Posterior cingulate gyrus (tissue), 11 donors: ENCODE measurements around the gene ANP32D.
A peak's percentile ranks its signal among the peaks of the same experiment; 100 is the strongest.
"Not testable (repeated sequence)": the region's sequence is repeated elsewhere in the genome, so short reads cannot be mapped to it uniquely, and the experiment has no call there.

Source experiments
- DNase-seq, 10 donors: peaks; one replicate each; pipeline versions ENCODE4 v3.0.0 to v3.0.0-alpha.2; 2020 to 2021; ENCODE audit warnings: mixed read lengths in 3 of 10
- intact Hi-C: fragments of 100-400 bp; cut with DNase I; formaldehyde crosslinking; loops from one replicate; pipeline ENCODE4 v1.15.1; 2023

The ANP32D gene

DNA sequence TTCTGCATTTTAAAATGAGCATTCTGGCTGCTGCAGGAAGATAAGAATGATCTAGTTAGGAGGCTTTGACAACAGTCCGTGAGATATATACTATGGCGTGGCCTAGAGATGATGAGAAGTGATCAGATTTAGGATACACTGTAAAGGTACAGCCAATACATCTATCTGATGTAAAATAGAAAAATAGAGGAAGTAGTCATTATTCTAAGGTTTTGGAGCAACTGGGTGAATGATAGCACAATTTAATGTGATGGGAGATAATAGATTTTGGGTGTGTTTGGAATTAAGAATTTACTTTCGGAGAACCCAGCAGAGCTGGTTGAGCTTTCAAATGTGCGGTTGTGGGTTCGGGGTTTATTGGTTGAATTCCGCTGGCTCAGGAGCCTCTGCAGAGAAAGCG lies at the start of gene ANP32D:
TSS of gene ANP32D (plus strand) at position 301 of the 400 bp plus-strand sequence. CDS start 106 bp downstream, outside the sequence.
- intact Hi-C loops: no loop called here

DNA sequence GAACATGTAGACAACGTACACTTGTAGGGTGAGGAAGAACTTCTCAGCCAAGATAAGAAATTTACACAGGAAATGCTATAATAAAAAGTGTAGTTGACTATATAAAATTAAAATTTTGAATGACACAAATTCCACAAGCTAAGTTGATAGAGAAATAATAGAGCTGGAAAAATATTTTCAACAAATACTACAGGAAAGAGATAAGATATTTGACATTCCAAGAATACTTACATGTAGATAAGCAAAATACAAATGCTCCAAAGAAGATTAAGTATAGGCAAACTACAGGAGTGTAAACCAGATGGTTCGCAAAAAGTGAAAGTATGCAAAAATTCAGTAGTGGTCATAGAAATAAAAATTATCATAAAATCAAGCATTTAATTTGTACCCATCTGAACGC lies 49.2 kb upstream of the ANP32D start:
- no peak for DNase-seq
- intact Hi-C loops: no loop called here

More for the DNA sequence above, at the start of gene ANP32D:
- no peak for DNase-seq

DNA sequence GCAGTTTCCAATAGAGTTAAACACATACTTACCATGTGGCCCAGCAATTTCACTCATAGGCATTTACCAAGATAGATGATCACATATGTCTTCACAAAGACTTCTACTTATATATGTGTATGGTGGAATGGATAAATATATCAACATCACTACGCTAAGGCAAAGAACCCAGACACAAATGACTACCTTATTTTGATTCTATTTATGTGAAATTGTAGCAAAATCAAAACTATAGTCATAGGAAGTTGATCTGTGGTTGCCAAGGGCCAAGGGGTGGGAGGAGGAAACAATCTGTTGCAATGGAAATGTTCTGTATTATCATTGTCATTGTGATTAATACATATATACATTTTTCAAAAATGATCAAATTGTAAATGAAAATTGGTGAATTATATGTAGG lies 47.7 kb upstream of the ANP32D start:
- no peak for DNase-seq
- intact Hi-C loops: no loop called here

DNA sequence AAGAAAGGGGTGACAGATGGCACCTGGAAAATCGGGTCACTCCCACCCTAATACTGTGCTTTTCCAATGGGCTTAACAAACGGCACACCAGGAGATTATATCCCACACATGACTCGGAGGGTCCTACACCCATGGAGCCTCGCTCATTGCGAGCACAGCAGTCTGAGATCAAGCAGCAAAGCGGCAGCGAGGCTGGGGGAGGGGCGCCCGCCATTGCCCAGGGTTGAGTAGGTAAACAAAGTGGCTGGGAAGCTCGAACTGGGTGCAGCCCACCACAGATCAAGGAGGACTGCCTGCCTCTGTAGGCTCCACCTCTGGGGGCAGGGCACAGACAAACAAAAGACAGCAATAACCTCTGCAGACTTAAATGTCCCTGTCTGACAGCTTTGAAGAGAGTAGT lies 38.3 kb upstream of the ANP32D start:
- DNase-seq: peak in 1 of 10 donors; percentile 67
- intact Hi-C loops: not testable (repeated sequence)

DNA sequence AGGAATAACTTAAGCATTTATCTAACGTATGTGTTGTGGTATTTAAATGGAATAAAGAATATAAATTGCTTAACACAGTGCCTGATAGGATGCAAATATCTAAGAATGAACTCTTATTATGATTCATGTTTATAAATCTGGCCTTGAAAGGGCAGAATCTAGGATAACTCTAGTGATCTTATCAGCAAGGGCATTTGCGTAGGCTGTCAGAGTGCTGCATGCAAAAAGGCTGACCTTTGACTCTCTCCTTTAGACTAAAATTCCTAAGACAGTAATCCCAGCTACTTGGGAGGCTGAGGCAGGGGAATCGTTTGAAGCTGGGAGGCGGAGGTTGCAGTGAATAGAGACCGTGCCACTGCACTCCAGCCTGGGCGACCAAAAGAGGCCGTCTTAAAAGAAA lies 31.3 kb upstream of the ANP32D start:
- intact Hi-C loops: no loop called here
- no peak for DNase-seq

DNA sequence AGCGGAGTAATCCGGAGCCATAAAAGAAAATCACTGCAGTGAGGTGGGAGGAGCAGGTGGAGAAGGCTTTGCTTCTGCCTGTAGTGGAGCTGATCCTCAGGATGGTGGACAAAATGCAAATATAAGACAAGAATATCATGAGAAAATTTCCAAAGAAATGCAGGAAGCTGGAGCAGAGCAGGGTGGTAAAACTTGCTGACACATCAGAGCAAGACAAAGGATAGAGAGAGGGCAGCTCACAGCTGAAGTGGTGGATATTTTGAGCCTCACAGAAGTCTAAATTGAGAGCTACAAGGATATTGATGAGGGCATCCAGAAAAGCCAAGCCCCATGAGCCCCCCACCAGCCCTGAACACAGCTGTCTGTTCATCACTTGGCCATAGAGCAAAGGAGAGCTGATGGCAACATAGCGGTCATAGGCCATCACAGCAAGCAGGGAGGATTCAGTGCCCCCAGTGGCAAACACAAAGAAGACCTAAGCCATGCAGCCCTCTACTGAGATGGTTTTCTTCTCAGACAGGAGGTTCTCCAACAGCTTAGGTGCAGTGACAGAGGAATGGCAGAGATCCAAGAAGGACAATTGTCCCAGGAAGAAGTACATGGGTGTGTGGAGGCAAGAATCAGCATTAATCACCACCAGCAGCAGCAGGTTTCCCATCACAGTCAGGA lies 30.0 kb upstream of the ANP32D start:
- no peak for DNase-seq
- intact Hi-C loops: no loop called here

DNA sequence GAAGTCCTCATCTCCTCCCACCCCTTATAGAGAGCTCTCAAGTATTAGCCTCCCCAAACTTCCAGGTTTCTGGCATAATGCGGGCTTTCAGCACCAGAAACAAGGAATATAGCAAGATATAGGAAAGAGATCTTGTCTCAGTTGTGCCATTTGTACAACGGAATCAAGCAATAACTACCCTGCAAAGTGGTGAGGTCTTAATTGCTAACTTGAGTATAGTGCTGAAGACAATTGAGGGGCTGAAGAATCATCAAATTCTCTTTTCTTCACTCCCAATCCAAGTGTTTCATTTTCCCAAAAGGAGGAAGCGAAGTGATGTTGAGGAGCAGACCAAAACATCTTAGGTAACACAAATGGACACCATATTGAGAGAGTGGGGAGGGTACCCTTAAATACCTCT lies 26.8 kb upstream of the ANP32D start:
- intact Hi-C loops: no loop called here
- DNase-seq: no peak

DNA sequence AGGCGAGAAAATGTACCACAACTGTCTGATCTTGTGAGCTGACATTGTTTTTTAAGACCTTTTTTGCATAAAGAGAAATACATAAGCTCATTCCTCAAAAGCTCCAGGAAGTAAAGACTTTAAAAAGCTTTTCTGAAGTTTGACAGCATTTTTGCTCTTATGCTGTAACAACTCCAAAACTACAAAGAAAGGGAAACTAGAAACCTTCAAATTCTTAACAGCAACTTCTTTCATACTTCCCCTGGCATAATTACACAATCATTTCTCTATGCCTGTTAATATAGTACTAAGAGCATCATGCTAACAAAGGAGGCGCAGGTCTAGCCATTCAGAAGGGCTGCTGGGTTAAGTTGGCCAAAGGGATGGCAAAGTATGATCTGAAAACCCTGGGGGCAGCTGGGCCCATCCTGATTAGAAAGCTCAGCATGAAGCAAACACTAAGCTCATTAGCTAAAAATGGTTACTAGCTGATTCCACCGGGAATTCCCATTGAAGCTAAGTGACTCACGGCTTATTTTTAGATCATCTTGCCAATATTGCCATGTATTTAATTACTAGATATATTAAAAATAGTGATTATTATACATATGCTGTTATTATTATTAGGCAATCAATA lies 26.1 kb upstream of the ANP32D start:
- no peak for DNase-seq
- intact Hi-C loops: no loop called here

DNA sequence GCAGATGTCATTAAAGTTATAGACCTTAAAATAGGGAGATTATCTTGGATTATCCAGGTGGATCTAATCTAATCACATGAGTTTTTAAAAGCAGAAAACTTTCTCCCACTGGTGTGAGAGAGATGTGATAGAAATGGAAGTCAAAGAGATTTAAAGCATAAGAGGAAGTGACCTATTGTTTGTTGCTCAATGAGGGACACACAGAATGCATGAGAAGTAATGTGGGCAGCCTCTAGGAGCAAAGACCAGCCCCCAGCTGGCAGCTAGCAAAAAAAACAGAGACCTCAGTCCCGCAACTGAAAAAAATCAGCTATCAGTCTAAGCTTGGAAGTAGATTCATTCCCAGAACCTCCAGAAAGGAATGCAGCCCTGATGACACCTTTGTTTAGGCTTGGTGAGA lies 24.6 kb upstream of the ANP32D start:
- DNase-seq: no peak
- intact Hi-C loops: no loop called here

DNA sequence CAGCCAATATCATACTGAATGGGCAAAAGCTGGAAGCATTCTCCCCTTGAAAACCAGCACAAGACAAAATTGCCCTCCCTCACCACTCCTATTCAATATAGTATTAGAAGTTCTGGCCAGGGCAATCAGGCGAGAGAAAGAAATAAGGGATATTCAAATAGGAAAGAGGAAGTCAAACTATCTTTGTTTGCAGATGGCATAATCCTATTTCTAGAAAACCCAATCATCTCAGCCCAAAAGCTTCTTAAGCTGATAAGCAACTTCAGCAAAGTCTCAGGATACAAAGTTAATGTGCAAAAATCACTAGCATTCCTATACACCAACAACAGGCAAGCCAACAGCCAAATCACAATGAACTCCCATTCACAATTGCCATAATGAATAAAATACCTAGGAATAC lies 21.0 kb upstream of the ANP32D start:
- intact Hi-C loops: no loop called here
- no peak for DNase-seq

DNA sequence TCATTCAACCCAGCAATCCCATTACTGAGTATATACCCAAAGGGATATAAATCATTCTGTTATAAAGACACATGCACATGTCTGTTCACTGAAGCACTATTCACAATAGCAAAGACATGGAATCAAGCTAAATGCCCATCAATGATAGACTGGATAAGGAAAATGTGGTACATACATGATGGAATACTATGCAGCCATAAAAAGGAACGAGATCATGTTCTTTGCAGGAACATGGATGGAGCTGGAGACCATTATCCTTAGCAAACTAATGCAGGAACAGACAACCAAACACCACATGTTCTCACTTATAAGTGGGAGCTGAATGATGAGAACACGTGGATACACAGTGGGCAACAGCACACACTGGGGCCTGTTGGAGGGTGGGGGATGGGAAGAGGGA lies 19.4 kb upstream of the ANP32D start:
- intact Hi-C loops, DNase-seq: not testable (repeated sequence)

DNA sequence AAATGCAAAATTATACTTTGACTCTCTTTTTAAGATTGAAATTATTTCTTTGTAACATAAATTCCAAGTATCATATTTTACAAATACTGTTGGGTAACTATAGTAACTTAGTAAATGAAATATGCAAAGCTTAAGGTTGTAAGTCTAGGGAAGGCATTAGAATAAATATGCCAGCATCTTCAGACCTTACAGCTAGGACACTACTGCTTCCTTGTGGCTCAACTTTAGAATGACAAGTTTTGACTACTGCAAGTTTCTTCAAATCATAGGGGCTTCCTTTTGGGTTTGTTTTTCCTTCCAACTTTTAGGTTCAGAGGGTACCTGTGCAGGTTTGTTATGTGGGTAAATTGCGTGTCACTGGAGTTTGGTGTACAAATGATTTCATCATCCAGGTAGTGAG lies 17.7 kb upstream of the ANP32D start:
- no peak for DNase-seq
- intact Hi-C loops: no loop called here

DNA sequence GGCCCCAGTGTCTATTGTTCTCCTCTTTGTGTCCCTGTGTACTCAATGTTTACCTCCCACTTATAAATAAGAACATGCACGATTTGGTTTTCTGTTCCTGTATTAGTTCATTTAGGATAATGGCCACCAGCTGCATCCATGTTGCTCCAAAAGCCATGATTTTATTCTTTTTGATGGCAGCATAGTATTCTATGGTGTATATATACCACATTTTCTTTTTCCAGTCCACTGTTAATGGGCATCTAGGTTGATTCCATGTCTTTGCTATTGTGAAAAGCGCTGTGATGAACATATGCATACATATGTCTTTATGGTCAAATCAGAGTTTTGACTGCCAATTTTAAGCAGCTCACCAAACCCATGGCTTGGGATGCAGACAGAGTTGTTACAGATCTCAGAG lies 17.2 kb upstream of the ANP32D start:
- intact Hi-C loops: no loop called here
- DNase-seq: no peak

DNA sequence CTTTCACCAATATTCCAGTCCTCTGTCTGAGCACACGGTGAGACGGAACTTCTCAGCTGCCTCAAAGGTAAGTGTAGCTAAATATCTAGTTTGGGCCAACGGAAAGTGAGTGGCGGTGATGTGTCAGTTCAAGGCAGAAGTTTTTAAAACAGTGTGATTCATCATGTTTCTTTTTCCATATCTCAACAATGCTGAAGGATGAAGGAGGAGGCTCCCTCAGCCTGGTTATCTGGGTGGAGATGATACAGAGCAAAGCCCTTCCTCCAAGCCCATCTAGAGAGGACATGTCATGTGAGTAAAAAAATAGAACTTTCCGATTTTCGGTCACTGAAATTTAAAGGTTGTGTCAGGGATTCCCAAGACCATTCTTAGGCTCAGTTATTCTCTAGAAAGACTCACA lies 13.1 kb upstream of the ANP32D start:
- intact Hi-C loops: no loop called here
- DNase-seq: no peak

DNA sequence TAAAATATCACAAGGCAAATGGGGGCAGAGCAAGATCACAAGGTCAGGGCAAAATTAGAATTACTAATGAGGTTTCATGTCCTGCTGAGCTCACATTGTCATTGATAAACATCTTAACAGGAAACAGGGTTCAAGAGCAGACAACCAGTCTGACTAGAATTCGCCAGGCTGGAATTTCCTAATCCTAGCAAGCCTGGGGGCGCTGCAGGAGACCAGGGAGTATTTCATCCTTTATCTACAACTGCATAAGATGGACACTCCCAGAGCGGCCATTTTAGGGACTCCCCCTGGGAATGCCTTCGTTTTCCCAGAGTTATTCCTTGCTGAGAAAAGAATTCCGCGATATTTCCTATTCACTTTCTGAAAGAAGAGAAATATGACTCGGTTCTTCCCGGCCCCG lies 3.3 kb upstream of the ANP32D start:
- DNase-seq, intact Hi-C loops: not testable (repeated sequence)

DNA sequence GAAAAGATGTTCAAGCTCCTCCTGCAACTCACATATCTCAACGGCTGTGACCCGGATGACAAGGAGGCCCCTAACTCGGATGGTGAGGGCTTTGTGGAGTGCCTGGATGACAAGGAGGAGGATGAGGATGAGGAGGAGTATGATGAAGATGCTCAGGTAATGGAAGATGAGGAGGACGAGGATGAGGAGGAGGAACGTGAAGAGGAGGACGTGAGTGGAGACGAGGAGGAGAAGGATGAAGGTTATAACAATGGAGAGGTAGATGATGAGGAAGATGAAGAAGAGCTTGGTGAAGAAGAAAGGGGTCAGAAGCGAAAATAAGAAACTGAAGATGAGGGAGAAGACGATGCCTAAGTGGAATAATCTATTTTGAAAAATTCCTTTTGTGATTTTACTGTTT lies 702 bp downstream of the ANP32D start:
- DNase-seq: no peak
- intact Hi-C loops: no loop called here

DNA sequence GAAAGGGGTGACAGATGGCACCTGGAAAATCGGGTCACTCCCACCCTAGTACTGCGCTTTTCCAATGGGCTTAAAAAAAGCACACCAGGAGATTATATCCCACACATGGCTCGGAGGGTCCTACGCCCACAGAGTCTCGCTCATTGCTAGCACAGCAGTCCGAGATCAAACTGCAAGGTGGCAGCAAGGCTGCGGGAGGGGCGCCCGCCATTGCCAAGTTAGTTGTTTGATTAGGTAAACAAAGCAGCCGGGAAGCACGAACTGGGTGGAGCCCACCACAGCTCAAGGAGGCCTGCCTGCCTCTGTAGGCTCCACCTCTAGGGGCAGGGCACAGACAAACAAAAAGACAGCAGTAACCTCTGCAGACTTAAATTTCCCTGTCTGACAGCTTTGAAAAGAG lies 2.1 kb downstream of the ANP32D start:
- DNase-seq, intact Hi-C loops: not testable (repeated sequence)

DNA sequence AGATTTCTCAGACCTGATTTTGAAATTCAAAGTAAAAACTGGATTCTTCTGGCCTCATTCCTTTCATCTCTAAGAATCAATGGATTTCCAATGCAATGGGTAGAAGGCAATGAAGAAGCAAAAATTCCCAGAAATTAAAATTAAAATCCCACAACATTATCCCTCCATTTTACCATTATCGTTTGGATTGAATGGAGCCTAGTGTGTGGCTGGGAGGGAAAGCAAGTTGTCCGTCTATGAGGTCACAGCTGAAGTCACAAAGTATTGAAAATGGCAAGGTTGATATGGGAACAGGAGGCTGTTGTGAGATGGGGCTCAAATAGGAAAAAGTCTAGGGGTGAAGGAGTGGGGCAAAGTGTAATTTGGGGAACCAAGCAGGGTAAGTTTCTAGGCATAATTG lies 9.8 kb downstream of the ANP32D start, which contains the start of gene C12orf54:
TSS of gene C12orf54 (plus strand) at position 301 of the 400 bp plus-strand sequence. CDS start 799 bp downstream, outside the sequence.
- DNase-seq: no peak
- intact Hi-C loops: no loop called here

DNA sequence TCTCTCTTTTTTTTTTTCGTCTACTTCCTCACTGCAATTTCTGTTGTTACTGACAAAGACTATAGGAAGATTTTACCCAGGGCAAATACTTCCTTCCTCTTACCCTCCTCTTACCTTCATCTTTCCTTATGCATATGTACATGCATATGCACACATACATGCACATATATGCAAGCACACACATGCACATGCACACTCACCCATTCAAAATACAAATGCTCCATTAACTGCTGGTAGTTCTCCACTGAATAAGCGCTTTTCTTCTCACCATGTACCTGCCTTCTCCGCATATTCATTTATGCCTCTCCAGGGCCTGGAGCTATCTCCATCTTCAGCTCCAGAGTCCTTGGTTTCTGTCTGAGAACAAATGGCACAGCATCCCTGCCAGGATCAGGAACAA lies 10.6 kb downstream of the ANP32D start:
- DNase-seq: no peak
- intact Hi-C loops: no loop called here

DNA sequence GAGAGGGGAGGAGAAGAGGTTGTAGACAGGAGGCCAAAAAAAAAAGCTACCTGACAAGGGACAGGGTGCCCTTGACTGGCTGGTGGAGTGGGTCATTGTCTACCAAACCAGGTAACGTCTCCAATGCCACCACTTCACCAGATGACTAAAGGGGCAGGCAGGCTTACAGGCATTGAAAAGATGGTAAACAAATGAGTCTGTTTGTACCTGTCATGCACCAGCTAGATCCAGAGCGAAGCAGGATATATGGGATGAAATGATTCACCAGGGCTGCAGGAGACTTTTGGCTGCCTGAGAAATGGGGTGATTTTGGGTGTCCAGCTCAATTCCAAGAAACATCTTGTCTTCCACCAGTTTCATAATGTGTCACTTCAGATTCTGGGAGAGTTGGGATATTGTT lies 13.9 kb downstream of the ANP32D start:
- DNase-seq: no peak
- intact Hi-C loops: no loop called here

DNA sequence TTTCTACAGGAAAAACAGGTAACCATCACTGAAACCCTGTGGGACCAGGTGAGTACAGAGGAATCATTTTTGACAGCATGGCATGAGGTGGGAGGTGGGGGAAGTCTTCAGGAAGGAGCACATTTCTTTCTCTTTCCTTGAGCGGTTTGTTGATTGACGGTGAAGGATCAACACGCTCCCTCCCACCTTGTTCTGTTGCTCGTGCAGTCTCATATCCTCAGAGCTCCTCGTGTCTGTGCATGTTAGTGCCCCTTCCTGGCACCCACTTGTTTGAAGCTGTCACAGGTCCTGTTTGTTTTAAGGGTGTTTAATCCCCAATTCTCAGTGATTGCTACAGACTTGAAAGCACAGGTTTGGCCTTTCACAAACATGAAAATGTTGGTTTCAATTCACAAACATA lies 14.3 kb downstream of the ANP32D start:
- intact Hi-C loops: no loop called here
- no peak for DNase-seq

DNA sequence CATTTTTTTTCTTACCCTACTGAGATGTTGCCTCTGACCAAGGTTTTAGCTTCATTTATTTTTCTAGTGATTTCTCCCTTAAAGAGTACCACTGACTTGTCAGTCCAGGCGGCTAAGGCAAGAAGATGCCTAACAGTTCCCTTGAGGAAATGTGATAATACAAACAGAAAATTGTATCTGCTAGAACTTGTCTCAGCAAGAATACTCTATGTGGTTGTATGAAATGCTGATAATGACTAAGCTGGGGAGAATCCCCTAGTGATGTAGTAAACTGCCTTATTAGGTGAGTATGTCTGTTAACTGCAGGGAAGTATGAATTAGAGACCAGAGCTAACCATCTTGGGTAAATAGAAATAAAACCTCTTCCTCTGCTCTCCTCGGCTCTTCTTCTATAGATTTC lies 16.7 kb downstream of the ANP32D start:
- intact Hi-C loops: no loop called here
- no peak for DNase-seq
